ENCODE data around the gene USP25.

The USP25 gene

DNA sequence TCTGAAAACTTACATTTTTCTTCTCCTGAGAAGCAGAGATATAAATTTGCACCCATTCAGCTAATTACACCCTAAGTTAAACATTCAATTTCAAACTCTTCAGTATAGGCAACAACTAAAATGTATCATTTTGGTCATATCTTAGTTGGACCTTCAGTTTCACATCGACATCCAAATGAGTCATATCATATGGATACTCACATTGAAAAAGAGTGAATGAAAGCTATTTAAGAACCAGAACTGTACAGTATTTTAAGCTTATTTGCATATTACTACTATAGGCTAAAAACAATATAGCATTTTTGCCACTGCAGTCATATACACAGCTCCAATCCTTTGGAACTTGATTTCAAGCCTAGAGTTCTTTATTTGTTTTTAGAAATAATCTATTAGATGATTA is 33.6 kb downstream of the USP25 start:
- H3K4me3 ChIP-seq (ENCODE audit: low read depth, low read length): no peak overlapping the region

DNA sequence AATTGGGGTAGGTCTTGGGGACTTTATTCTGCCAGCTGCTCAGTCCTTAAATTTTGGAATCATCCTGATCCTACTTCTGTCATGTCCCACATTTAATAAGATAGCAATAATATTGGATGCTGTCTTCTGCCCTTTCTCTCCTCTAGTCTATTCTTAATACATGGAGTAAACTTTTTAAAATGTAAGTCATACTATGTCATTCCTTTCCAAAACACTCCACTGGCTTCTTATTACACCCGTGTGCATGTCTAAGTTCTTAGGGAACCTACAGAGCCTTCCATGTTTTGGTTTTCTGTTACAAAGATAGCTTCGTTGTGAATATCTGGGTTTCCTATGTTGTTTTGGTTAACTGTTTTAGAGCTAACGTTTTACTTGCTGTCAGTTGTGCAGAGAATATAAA is 35.1 kb downstream of the USP25 start:
- H3K4me3 ChIP-seq (ENCODE audit: low read depth, low read length): no peak overlapping the region

DNA sequence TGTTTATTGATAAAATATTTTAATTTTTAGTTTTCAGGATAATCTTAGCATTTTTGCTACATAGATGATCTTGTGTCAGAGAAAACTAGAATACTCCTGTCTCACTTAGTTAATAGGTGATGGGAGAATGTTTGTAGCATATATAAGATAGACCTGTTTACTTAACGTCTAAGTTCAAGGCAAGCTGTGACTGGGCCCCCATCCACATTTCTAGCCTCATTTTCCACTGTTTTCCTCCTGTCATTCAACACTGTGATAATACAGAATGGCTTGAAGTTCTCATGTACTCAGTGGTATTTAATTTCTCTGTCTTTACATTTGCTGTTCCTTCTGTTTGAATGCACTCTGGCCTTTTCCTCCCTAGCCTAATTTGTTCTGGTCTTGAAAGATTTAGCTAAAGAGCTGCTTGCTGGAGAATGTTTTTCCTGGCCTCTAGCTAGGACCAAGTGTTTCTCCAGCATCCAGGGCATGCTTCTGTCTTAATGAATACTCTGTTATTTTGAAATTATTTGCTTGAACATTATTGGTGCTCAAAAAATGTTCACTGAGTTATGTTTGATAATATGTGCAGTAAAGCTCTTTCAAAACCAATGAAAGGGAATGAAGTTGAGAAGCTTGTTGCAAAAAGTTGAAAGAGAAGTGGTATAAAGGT is 37.3 kb downstream of the USP25 start:
- no peak overlapping the region for H3K4me3 ChIP-seq (ENCODE audit: low read depth, low read length)

DNA sequence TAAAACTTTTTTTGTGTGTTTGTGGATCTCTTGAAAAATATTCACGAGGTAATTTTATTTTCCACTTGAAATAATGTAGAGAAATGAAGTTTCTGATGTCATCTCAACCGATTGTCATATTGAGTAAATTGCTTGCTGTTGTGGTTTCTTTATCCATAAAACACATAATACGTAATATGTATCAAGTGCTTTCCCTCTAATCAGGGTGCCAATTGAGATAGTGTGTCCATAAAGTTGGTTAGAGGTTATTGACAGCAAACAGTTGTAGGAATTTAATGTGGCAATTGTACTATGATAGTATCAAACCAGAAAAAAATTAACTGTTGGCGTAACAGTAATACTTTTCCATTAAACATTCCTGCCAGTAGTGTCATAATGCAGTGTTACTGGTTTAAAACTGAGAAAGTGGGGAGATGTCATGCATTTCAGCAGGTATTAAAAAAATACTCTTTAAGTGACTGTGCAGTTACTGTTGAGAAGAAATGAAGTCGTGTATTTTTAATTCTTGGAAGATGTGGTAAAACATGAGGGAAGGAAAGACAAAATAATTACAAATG is 38.3 kb downstream of the USP25 start:
- no peak overlapping the region for H3K4me3 ChIP-seq (ENCODE audit: low read depth, low read length)

DNA sequence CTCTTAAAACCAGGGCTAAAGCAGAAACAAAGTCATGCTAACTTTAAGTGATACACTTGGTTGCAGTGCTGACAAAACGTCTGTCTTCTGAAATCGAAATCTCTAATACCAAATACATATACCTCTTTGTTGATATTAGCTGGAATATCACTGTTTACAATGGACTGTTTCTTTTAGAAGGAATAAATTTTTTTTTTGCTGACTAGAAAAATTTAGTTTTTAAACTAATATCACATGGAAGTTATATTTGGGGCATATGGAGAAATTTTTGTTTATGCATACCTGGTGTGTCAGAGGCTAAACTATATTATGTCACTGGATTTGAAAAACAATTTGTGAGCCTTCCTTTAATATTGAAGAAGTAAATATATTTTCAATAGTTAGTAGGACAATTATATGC is 39.1 kb downstream of the USP25 start:
- no peak overlapping the region for H3K4me3 ChIP-seq (ENCODE audit: low read depth, low read length)

DNA sequence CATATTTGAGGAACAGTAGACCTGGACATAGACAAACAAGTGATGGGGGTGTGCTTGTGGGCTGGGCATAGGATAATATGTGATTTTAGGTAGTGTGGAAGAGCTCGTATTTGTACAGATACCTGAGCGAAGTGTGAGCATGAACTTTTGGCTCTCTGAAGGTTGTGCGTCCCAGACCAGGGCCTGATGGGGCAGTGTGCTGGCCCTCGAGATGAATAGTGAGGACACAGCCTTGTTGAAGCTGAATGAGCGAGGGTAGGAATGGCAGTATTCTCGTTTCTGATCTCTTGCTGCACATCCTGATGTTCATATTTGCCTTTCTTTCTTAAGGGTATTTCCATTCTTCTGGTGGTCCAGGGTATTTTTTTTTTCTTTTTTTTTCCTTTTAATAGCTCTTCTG is 41.5 kb downstream of the USP25 start:
- no peak overlapping the region for H3K4me3 ChIP-seq (ENCODE audit: low read depth, low read length)

DNA sequence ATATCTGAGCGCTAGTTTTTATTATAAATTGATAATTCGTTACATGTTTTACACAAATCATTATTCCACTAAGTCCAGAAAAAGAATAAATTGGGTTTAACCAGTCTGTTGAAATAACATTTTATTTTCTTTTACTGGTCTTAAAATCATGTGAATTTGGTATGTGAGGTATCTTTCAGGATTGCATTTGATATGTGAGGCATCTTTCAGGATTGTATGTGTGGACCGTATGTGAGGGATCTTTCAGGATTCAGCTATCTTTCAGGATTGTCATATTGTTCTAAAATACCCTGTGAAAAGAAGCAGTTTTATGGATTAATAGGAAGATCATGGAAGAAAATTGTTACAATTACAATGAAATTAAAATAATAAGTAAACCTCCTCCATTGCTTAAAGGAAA is 42.9 kb downstream of the USP25 start:
- no peak overlapping the region for H3K4me3 ChIP-seq (ENCODE audit: low read depth, low read length)

DNA sequence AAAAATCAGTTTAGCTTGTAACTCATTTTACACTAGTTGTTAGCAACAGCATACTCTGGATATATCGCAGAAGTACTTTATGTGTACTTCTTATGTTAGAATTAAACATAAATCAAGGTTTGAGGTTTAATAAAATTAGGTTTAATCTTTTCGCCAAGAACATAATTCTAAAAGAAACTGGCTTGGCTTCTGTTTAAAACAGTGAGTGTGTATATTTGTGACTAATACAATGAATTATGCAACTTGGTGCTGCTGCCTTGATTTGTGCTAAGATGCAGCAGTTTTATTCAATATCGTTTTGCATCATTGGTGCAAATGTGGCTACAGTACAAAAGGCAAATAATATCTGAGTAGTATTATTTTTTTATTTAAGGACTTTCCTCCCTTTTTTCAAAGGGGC is 44.8 kb downstream of the USP25 start:
- no peak overlapping the region for H3K4me3 ChIP-seq (ENCODE audit: low read depth, low read length)

DNA sequence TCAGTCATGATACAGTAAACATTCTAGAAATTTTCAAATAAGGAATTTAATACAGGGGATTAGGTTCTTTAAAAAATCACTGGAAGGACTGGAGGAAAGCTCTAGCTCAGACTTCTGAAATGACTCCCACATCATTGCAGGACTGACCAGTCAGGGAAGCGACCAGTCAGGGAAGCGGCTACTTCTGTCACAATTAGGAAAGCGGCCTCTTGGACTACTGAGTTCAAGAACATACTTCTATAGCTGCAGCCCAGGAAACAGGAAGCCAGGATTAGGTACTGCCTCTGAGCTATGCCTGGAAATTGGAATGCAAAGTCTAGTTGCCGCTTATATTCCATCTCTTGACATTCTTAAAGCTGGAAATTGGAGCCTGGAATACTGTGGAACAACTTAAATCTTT is 45.5 kb downstream of the USP25 start:
- no peak overlapping the region for H3K4me3 ChIP-seq (ENCODE audit: low read depth, low read length)

DNA sequence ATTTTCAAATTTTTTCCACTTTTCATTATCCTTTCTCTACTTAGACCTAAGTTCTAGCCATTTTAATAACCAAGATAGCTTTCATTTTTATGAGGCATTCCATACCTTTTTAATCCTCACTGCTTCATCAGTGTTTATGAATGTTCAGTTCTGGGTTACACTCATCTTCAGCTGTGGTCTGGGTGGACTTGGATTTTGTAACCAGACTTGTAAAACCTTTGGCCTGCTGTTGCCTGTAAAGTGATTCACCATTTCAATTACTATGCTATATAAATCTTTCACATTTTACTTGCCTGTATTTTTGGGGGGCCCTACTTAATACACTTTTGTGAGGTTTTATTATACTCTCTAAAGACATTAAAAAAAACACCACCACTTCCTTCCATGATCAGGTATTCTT is 46.2 kb downstream of the USP25 start:
- no peak overlapping the region for H3K4me3 ChIP-seq (ENCODE audit: low read depth, low read length)

DNA sequence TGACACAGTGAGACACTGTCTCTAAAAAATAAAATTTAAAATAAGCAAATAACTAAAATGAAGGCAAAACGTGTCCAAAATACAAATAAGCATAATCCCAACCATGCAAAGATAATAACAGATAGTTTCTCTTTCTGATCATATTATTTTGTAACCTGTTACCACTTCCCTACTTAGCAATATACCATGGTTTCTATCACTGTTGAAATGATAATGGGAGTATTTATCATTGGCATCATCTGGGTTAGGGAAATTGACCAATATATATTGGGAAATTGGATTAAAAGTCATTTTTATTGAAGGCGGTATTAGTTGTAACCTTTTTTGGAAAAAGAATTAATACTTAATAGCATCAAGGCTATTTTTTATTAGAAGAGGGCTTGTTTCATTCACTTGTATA is 47.0 kb downstream of the USP25 start:
- H3K4me3 ChIP-seq (ENCODE audit: low read depth, low read length): no peak overlapping the region

DNA sequence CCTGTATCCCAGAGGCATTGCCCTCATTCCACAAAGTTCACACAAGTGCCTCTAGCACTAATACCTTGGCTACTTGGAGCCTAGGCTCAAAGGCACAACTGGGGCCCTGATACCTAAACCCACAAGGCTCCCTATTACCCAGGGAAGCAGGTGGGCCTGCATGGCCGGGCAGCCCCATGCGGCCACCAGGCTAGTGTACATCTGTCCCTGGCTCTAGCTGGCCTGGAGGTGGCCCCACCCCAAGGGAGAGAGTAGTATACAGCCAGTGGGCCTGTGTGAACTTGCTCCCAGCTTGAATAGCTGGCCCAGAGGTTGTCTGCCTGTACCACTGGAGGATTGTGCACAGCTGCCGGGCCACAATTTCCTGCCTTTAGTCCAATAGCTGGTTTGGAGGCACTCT is 52.2 kb downstream of the USP25 start:
- no peak overlapping the region for H3K4me3 ChIP-seq (ENCODE audit: low read depth, low read length)

DNA sequence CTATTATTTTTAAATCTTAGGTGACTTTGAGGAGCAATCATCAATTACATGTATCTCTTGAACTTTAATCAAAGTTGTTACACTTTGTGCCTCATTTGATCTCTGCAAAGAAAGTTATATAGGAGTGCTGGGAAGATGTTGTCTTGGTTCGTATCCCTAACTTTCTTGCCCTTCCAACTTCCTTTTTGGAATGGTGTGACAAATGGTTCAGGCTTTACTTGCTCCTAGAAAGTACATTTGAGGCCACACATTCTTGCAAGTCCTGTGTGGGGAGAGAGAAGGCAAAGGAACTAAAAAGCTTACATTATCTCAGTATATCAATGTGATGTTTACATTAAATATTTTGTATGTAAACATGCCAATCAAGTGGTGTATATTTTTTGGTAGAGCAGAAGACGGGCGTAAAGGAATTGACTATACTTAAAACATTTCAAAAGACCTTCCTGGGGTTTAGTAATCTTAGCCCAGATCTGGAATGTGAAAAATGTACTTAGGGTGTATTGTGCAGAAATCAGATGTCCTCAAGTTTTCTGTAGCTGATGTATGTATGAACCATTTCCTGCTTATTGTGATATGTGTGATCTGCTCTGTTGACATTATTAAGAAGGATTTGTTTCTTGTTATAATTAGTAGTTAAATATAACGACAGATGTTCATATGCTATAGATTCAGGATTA is 59.2 kb downstream of the USP25 start:
- H3K4me3 ChIP-seq (ENCODE audit: low read depth, low read length): no peak overlapping the region

DNA sequence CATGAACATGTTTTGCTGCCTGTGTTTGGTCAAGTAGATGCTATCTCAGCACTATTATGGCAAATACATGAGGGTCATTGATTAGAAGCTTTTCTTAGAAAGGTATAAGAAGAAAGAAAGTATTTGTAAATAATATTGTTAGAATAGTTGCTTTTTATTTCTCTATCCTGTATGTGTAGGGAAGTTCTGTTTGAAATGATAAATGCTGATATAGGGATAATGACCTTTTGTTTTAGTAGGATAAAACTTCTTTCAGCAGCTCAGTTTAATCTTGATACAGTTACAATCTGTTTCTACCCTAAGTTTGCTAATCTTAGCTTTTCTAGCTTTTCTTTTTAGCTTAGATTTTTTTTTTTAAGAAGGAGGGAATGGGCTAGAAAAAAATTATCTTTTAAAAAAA is 63.3 kb downstream of the USP25 start:
- H3K4me3 ChIP-seq (ENCODE audit: low read depth, low read length): no peak overlapping the region

DNA sequence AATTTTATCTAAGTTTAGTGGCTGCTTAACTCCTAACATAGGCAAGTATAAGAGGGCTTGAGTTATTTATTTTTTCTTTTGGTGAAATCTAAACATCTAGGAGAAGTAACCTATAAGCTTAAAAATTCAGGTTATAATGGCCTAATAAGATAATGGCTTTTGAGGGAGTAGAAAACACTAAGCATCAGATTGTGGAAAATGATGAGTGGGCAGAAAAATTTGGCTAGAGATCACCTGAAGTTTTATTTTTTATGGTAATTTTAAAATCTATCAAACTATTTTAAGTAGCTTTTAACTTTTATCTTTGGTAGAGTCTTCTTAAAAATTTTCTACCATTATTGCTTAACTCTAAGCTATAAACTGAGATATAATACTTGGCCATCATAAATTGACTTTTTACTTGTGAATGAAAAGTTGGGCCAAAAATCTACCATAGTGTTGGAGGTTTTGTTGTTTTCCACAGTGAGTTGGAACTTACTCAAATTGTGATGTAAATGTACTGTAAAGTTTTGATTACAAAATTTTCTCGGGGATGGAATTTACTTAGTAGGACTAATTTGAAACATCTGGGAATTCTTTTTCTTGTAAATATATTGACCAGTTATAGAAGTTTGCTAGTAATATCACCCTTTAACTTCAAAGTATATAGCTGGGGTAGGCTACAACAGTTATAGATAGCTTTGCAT is 63.9 kb downstream of the USP25 start:
- H3K4me3 ChIP-seq (ENCODE audit: low read depth, low read length): no peak overlapping the region

DNA sequence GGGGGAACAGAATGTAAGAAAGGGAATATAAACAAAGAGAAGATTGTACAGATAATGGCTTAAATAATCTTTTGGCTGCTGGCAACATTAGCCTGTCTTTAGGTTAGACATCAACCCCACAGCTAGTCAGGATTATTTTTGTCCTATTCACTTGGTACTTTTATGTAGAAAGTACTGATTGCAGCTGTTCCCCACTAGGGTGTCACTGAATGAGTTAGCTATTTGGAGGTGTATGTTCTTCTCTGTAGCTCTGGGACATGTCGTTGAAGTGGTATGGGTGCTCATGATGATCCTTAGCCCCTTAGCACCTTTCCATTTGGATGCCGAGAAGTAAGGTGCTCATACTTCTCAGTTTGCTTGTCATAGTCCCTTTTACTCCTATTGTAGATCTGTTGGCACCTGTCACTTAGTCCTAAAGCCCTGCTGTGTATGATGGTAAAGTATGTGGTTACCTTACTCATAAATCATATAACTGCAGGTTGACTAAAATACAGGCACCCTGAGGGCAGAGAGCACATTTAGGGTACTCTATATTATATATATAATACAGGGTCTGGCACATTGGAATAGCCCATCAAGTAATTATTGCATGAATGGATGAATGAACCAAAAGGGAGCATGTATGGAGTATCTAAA is 64.6 kb downstream of the USP25 start:
- no peak overlapping the region for H3K4me3 ChIP-seq (ENCODE audit: low read depth, low read length)

DNA sequence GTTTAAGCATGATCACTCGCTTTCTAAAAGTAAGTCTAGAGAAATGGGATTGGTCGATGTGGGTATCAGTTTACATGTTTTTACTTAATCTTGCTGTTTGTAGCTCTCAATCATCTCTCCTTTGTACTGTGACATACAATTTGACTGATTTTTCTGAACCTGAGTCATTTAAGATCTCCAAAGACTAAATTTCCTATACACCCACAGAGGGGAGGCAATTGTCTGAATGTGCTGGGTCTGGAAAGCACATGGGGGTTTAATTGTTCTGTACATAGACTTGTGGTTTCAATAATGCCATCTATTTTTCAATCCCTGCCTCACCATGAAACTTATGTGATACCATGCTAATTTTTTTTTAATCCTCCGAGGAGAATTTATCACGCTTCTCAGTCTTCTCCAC is 65.8 kb downstream of the USP25 start:
- H3K4me3 ChIP-seq (ENCODE audit: low read depth, low read length): no peak overlapping the region

DNA sequence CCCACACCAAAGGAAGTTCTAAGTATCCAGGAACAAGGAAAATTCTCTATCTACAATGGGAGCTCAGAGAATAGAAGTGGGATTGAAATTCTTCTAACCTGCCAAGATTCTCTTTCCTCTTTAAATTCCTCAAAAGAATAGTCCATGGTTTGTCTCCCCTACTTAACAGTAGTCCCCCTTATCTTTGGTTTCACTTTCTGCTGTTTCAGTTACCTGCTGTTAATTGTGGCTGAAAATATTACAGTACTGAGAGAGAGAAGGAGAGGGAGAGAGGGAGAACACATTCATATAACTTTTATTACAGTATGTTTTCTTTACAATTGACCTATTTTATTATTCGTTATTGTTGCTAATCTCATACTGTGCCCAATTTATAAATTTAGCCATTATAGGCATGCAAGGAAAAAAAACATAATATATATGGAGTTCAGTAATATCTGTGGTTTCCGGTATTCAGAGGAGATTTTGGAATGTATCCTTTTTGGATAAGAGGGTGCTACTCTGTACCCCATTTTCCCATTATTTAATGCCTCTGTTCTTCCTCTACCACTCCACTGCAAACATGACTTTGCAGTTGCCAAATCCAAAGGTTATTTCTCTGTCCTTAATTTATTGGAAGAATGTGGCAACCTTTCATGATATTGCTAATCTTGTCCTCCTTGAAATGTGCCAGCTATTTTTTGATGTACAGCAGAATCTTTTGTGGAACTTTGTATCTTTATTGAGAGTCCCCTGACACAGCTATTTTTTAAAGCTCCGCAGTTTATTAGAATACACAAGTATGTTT is 68.0 kb downstream of the USP25 start:
- no peak overlapping the region for H3K4me3 ChIP-seq (ENCODE audit: low read depth, low read length)

DNA sequence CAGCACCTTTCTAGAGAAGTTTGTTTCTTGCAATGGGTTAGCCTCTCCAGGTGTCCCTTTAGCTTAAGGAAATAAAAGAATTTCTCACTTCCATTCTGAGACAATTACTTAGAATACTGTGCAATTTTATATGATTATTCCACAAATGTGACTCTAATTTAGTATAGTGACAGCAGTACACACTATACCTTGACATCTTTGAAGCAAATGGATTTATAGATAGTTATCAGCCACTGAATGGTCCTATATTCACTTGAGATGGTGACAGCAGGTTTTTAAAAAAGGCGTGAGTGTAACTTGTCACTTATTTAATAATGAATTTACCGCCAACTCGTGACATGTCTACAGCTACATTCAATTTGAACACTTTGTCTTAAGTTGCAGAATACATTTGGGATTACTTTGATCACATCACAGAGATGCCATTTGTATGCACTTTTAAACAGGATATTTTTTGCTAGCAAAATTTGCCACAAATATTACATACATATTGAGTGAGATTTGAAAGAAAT is 71.6 kb downstream of the USP25 start:
- H3K4me3 ChIP-seq (ENCODE audit: low read depth, low read length): no peak overlapping the region

DNA sequence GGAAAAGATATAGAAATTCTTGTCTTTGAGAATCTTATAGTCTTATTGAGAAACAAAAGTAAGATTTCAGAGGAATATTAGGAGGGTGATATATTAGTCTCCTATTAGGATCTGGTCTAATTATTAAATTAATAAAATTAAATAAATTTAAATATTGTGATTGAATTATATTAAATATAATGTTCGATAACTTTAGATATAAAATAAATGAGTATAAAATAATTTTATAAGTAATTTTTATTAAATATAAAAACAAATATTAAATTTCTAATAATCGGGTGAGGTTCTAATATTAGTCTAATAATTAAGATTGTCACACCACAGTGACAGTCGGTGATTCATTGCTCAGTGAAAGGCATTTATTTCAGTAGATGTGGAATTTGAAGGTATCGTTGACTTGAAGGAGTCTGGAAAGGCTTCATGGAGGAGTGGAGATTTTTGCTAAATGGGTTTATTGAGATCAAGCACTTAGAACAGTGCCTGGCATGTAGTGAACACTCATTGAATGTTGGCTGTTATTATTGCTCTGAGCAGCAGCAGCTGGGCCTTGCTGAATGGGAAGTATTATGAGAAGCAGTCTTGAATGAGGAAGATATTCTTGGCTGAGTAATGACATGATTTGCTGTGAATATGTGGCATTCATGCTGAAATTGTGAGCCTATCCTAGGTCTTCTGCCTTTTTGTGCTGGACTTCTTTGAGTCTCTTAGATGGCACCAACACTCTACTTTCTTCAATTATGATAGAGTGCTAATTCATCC is 74.6 kb downstream of the USP25 start:
- no peak overlapping the region for H3K4me3 ChIP-seq (ENCODE audit: low read depth, low read length)

Measured in iPS-11a (cell line).